SK-N-SH (cell line): Measurements from ENCODE around the gene IQSEC1. TPM values are rescaled to one million over a fixed set of nuclear protein-coding genes. Genes with fewer than 3 reads are reported as not detected.

Source experiments
- CTCF ChIA-PET: fragments of 300-600, 350-600 bp; formaldehyde crosslinking; extraction: SDS; loops from one replicate; lab custom pipeline; 2021; lab: Yijun Ruan, JAX
- POLR2A ChIA-PET: fragments of 350-600 bp; sonication (Branson Sonifier 250); formaldehyde crosslinking; extraction: SDS; loops from one replicate; lab custom pipeline; 2020; ENCODE audit warnings: antibody characterized with exemption, inconsistent platforms; lab: Yijun Ruan, JAX
- DNase-seq: peaks from one replicate; pipeline ENCODE4 v3.0.0; 2012
- H2AFZ ChIP-seq: fragments of 200-600 bp; sonication (generic); 2 replicates; pipeline ENCODE4 v1.8.1; 2016; ENCODE audit warnings: antibody characterized with exemption, mild to moderate bottlenecking, low read depth
- H3F3A ChIP-seq: fragments of 200-600 bp; sonication (generic); replicated peaks from 2 replicates; pipeline ENCODE3; 2016; ENCODE audit warnings: antibody characterized with exemption, mild to moderate bottlenecking; ENCODE audit not compliant: insufficient read depth
- H3K27ac ChIP-seq, 2 experiments: fragments of 200-500 bp in 1 of 2; fragments of 200-600 bp in 1 of 2; sonication (Bioruptor generic) in 1 of 2; sonication (generic), shearing (Covaris generic) in 1 of 2; 2 replicates each; pipeline versions ENCODE4 v1.5.1 to v1.6.1; 2014 to 2016; ENCODE audit warnings: low read depth in 2 of 2, inconsistent platforms in 1 of 2, low read length in 1 of 2, mild to moderate bottlenecking in 1 of 2, mixed read lengths in 1 of 2
- H3K27me3 ChIP-seq: fragments of 200-600 bp; sonication (generic), shearing (Covaris generic); 2 replicates; pipeline ENCODE4 v1.6.1; 2016; ENCODE audit warnings: mixed run types; ENCODE audit not compliant: insufficient read depth
- H3K36me3 ChIP-seq, 2 experiments: fragments of 200-500 bp in 1 of 2; fragments of 200-600 bp in 1 of 2; sonication (Bioruptor generic) in 1 of 2; sonication (generic) in 1 of 2; replicated peaks in 1 of 2; 2 replicates each; pipeline versions ENCODE3 to v1.5.1; 2014 to 2016; ENCODE audit warnings: low read length in 1 of 2, mild to moderate bottlenecking in 1 of 2; ENCODE audit not compliant: insufficient read depth in 2 of 2, control insufficient read depth in 1 of 2
- H3K4me1 ChIP-seq, 2 experiments: fragments of 200-500 bp in 1 of 2; fragments of 200-600 bp in 1 of 2; sonication (Bioruptor generic) in 1 of 2; sonication (generic), shearing (Covaris generic) in 1 of 2; 2 replicates each; pipeline versions ENCODE4 v1.5.1 to v1.6.1; 2014 to 2016; ENCODE audit warnings: low read depth in 1 of 2, low read length in 1 of 2, mixed run types in 1 of 2; ENCODE audit not compliant: insufficient read depth in 2 of 2, control insufficient read depth in 1 of 2
- H3K4me2 ChIP-seq: fragments of 200-600 bp; sonication (generic), shearing (Covaris generic); 2 replicates; pipeline ENCODE4 v1.6.1; 2017; ENCODE audit warnings: mixed run types
- H3K4me3 ChIP-seq, 2 experiments: fragments of 200-500 bp in 1 of 2; fragments of 200-600 bp in 1 of 2; sonication (Bioruptor generic) in 1 of 2; sonication (generic), shearing (Covaris generic) in 1 of 2; 2 replicates each; pipeline versions ENCODE4 v1.5.1 to v1.8.1; 2014 to 2016; ENCODE audit warnings: low read depth in 2 of 2, inconsistent platforms in 1 of 2, low read length in 1 of 2, mild to moderate bottlenecking in 1 of 2, mixed read lengths in 1 of 2, moderate library complexity in 1 of 2
- H3K79me2 ChIP-seq: fragments of 200-600 bp; sonication (generic); 2 replicates; pipeline ENCODE4 v1.8.1; 2017; ENCODE audit warnings: mild to moderate bottlenecking; ENCODE audit not compliant: insufficient read depth
- H3K9ac ChIP-seq: fragments of 200-600 bp; sonication (generic); 2 replicates; pipeline ENCODE4 v1.6.1; 2017; ENCODE audit warnings: mixed run types
- H3K9me2 ChIP-seq: fragments of 200-600 bp; sonication (generic); 2 replicates; pipeline ENCODE4 v1.6.1; 2017; ENCODE audit warnings: mixed run types
- H3K9me3 ChIP-seq: fragments of 200-600 bp; sonication (generic); 2 replicates; pipeline ENCODE4 v1.6.1; 2017; ENCODE audit warnings: mixed run types, mild to moderate bottlenecking, moderate library complexity
- H4K20me1 ChIP-seq: fragments of 200-600 bp; sonication (generic); 2 replicates; pipeline ENCODE4 v1.6.1; 2017; ENCODE audit warnings: mild to moderate bottlenecking, mixed run types; ENCODE audit not compliant: insufficient read depth
- CTCF ChIP-seq: fragments of 200-600 bp; sonication (generic); IDR thresholded peaks from 2 replicates; pipeline ENCODE4 v1.6.1; 2017; ENCODE audit warnings: antibody characterized with exemption, mild to moderate bottlenecking, moderate library complexity
- FOSL2 ChIP-seq: IDR thresholded peaks from 2 replicates; pipeline ENCODE4 v1.4.0; 2012; ENCODE audit warnings: low read depth, mild to moderate bottlenecking, moderate library complexity, borderline replicate concordance
- FOXJ3 ChIP-seq: sonication (generic); formaldehyde crosslinking; IDR thresholded peaks from 2 replicates; pipeline ENCODE4 v1.5.1; 2020; ENCODE audit warnings: mild to moderate bottlenecking, missing genetic modification reagents
- FOXM1 ChIP-seq: IDR thresholded peaks from 2 replicates; pipeline ENCODE4 v1.4.0; 2012; ENCODE audit warnings: low read depth, mild to moderate bottlenecking
- GABPA ChIP-seq: IDR thresholded peaks from 2 replicates; pipeline ENCODE4 v1.4.0; 2012; ENCODE audit warnings: low read depth, mild to moderate bottlenecking
- NFIC ChIP-seq: IDR thresholded peaks from 2 replicates; pipeline ENCODE4 v1.4.0; 2012; ENCODE audit warnings: borderline replicate concordance
- POLR2AphosphoS5 ChIP-seq: IDR thresholded peaks from 2 replicates; pipeline ENCODE4 v1.6.1; 2012; ENCODE audit warnings: low read depth, low read length
- TAF1 ChIP-seq: IDR thresholded peaks from 2 replicates; pipeline ENCODE4 v1.6.1; 2012; ENCODE audit warnings: low read depth, mild to moderate bottlenecking, low read length, moderate library complexity, borderline replicate concordance
- ZBTB33 ChIP-seq: IDR thresholded peaks from 2 replicates; pipeline ENCODE4 v1.4.0; 2012; ENCODE audit warnings: low read depth, borderline replicate concordance
- WGBS: methylation state at CpG from one replicate; pipeline ENCODE4 v1.1.6; 2017; ENCODE audit warnings: low lambda C conversion rate; 5-methylcytosine and 5-hydroxymethylcytosine counted together
- polyA plus RNA-seq, 3 experiments: library from polyadenylated mRNA; depleted of rRNA; stranded (reverse); fragments of >200 nt; gene quantifications; 2 replicates each; pipeline ENCODE4 v1.2.3, GENCODE V29; 2012

Gene IQSEC1
- polyA plus RNA-seq, 1 of the 3 experiments (the other 2 are of a cell fraction) = 6.2 TPM

- TF ChIP-seq TAF1 (no peak), FOSL2 (no peak), NFIC (no peak), FOXM1 (no peak), POLR2AphosphoS5 (no peak)
Measured at GRCh38 chr3:13025778-13026518, 47.3 kb downstream of the IQSEC1 start (continued).

GRCh38 chr3:13025090-13025489 lies 48.1 kb downstream of the IQSEC1 start:
- Histone ChIP-seq H3F3A (peaks cover 3% of the 10 kb centered on the region), H3K27ac (peak overlapping the region in 1 of 2 experiments; percentile 16; a peak in 1 of 4 replicates), H3K36me3 (no peaks in the 10 kb centered on the region), H3K9ac (no peak overlapping the region), H3K27me3 (no peaks in the 10 kb centered on the region), H3K4me3 (no peak overlapping the region), H3K79me2 (no peaks in the 10 kb centered on the region), H3K4me2 (no peak overlapping the region), H3K9me2 (no peaks in the 10 kb centered on the region), H2AFZ (peak overlapping the region; percentile 65; the same call in 1 of the 2 replicates), H3K9me3 (no peaks in the 10 kb centered on the region), H4K20me1 (no peaks in the 10 kb centered on the region), H3K4me1 (peaks cover 25 to 65% of the 10 kb centered on the region in 2 experiments)
- ChIA-PET CTCF (no interaction called here), POLR2A (no interaction called here)
- 56% methylated on average over 6 of the region's 8 CpGs for whole genome bisulfite sequencing
- TF ChIP-seq FOSL2 (peak; percentile 75; the same call in 1 of the 2 replicates), ZBTB33 (no peak), GABPA (no peak), CTCF (no peak)
- no peak for DNase-seq

- H3K4me3 ChIP-seq = no peak overlapping the region
- CTCF ChIA-PET = no interaction called here
- no peak for TF ChIP-seq FOXJ3 (CRISPR knock-in tag)
- 0 out of 4 replicates have a peak overlapping the region, but pooled peaks of 1 of the 2 experiments have one; percentile 16 for H3K27ac ChIP-seq
- no peaks in the 10 kb centered on the region for H3K27me3 ChIP-seq
- no peaks in the 10 kb centered on the region for H3K36me3 ChIP-seq
- H3K9me3 ChIP-seq = no peaks in the 10 kb centered on the region
- POLR2A ChIA-PET = no interaction called here
- H3F3A ChIP-seq = peaks cover 3% of the 10 kb centered on the region
- DNase-seq = no peak
- peak overlapping the region; percentile 52; the same call in 1 of the 2 replicates for H2AFZ ChIP-seq
- WGBS = 79% methylated on average over 2 of the region's 2 CpGs
- no peak overlapping the region for H3K4me2 ChIP-seq
- H3K79me2 ChIP-seq = no peaks in the 10 kb centered on the region
- H4K20me1 ChIP-seq = no peaks in the 10 kb centered on the region
- H3K9me2 ChIP-seq = no peaks in the 10 kb centered on the region
- H3K4me1 ChIP-seq = peaks cover 25 to 68% of the 10 kb centered on the region in 2 experiments
- no peak overlapping the region for H3K9ac ChIP-seq
Measured at GRCh38 chr3:13024765-13025065, 48.5 kb downstream of the IQSEC1 start.
